Renal cortex interstitium (tissue), 11 donors: ENCODE measurements around the gene TAS2R9. TPM values are rescaled to one million over a fixed set of nuclear protein-coding genes. Genes with fewer than 3 reads are reported as not detected.

Experiments
- DNase-seq, 11 donors: peaks; one replicate each; pipeline ENCODE4 v3.0.0-alpha.2; 2013; ENCODE audit warnings: low read depth in 9 of 11, low spot score in 4 of 11; ENCODE audit errors: extremely low read depth in 1 of 11
- polyA plus RNA-seq, 3 donors: library from polyadenylated mRNA; unstranded; fragments of 120-200 nt; gene quantifications; one replicate each; pipeline ENCODE4 v1.2.1, GENCODE V29; 2013; ENCODE audit not compliant: insufficient read length in 3 of 3

Gene TAS2R9
- polyA plus RNA-seq, 3 donors: not detected

GRCh38 chr12:10771132-10771733 lies 38.7 kb downstream of the TAS2R9 start:
- peak in 1 of 11 donors; percentile 3 for DNase-seq

DNA sequence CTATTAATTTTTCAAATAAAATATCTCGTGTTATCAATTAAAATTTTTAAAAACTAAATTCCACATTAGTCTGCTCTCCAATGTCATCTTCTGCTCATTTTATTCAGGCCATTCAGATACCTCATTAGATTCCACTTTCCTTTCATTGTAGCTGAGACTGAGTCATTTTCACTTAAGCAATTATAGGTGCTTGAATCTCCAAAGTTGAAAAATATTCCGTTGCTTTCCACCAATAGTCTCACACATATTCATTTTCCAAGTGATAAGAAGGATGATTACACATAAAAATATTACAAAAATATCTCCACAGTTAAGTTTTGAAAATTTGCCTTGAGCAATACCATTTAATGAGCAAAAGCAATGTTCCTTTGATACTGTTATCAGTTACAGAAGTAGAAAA lies 50.3 kb downstream of the TAS2R9 start:
- no peak for DNase-seq

Other genes starting within 250 kb of the TAS2R9 start
- gene MAGOHB, start 196.6 kb downstream of the TAS2R9 start, polyA plus RNA-seq: 10 to 100 TPM; 38.9 to 41.5 (median 41.4) TPM
- under 1 TPM; 0.64 to 0.80 (median 0.69) TPM for gene STYK1, start 136.1 kb downstream of the TAS2R9 start, polyA plus RNA-seq
- 100 to 1,000 TPM; 216 to 263 (median 254) TPM for gene YBX3, start 86.8 kb downstream of the TAS2R9 start, polyA plus RNA-seq
- gene TAS2R7, start 7.5 kb downstream of the TAS2R9 start, polyA plus RNA-seq: not detected
- not detected for gene TAS2R8, start 2.9 kb downstream of the TAS2R9 start, polyA plus RNA-seq
- gene TAS2R10, start 16.2 kb upstream of the TAS2R9 start, polyA plus RNA-seq: 1 to 10 TPM; 2.2 to 3.3 (median 2.7) TPM
- gene PRR4, start 39.3 kb upstream of the TAS2R9 start, polyA plus RNA-seq: 10 to 100 TPM in 1 of 3 donors, 1 to 10 TPM in 2; 5.6 to 14.4 (median 8.8) TPM
- 10 to 100 TPM; 13.0 to 18.0 (median 15.2) TPM for gene PRH1, start 74.1 kb upstream of the TAS2R9 start, polyA plus RNA-seq
- under 1 TPM in 1 of 3 donors, not detected in 2; 0.24 TPM for gene TAS2R13, start 99.4 kb upstream of the TAS2R9 start, polyA plus RNA-seq
- gene PRH2, start 119.1 kb upstream of the TAS2R9 start, polyA plus RNA-seq: under 1 TPM in 2 of 3 donors, not detected in 1; 0.56 TPM
- gene TAS2R14, start 129.1 kb upstream of the TAS2R9 start, polyA plus RNA-seq: 1 to 10 TPM; 3.0 to 6.0 (median 3.1) TPM
- under 1 TPM in 1 of 3 donors, not detected in 2; 0.20 TPM for gene TAS2R50, start 176.7 kb upstream of the TAS2R9 start, polyA plus RNA-seq
- gene TAS2R20, start 188.1 kb upstream of the TAS2R9 start, polyA plus RNA-seq: 1 to 10 TPM; 1.1 to 4.0 (median 1.9) TPM
- gene TAS2R19, start 212.5 kb upstream of the TAS2R9 start, polyA plus RNA-seq: 1 to 10 TPM; 1.1 to 2.5 (median 1.8) TPM
- 1 to 10 TPM; 1.1 to 2.9 (median 1.4) TPM for gene TAS2R31, start 221.2 kb upstream of the TAS2R9 start, polyA plus RNA-seq